Stimulated activated CD8-positive, alpha-beta memory T cell treated with anti-CD3 and anti-CD28 coated beads, Interleukin-2, amount 100 ng/mL, for 1 hour (primary cell): ENCODE data around the gene RPH3AL.

Experiments
- DNase-seq, 2 donors: peaks; one replicate each; pipeline ENCODE4 v3.0.0-alpha.2; 2020; ENCODE audit warnings: low read depth in 2 of 2

Gene RPH3AL

DNA sequence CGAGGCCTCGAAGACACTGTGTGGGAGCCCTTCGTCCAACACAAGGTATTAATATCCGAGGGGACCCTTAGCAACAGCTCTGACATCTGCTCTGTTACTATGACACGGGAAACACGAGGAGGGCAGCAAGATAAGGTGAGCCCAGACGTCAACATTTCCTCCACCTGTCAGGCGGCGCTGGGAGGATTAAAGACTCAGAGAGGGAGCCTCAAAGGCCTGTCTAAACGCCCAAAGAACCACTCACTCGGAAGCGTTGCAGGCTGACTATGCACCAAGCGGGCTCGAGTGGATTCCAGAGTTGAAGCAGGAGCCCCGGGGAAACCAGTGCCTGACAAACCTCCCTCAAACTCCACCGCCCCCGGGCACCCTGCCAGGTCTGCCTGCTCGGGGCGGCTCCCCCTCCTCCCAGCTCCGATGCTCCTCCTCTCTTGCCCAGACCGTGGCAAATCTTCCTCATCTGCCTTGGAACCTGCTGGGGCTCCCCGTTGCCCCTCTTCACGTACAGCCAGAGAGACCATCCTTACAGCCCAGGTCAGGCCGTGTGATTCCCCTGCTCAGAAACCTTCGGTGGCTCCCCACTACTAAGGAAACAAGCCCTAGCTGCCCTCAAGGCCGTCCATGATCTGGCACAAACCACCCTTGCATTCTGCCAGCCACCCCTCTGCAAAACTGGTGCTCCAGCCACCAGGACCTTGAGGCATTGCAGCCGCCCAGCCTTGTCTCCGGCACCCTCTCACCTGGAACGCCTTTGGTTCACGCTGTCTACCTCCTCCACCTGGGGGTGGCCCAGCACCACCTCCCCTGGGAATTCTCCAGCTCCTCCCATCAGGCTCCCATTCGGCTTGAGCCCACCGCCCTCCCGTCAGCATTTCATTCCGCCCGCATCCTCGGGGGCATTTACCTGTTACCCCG, 16.2 kb downstream of the RPH3AL start:
- DNase-seq, result peak in 1 of 2 donors; percentile 16

DNA sequence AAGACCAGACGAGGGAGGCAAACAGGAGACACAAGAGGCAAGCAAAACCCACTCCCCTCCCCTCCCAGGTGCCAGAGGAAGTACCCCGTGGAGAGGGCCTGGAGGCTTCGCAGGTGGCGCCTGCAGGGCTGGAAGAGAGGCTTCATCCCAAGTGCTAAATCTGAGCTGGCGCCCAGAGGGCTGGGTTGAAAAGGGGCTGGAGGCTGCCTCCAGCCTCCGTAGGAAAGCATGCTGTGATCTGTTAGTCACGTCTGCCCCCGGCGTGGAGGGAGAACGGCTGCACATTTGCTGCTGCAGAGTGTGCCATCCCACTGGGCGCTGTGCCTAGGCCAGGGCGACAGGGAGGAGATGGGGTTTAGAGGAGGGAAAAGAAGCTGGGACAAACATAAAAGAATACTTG, 16.9 kb downstream of the RPH3AL start:
- no peak for DNase-seq

- DNase-seq, result no peak
These were observed 17.6 kb downstream of the RPH3AL start for GRCh38 chr17:334974-335481.

- no peak for DNase-seq
These were observed 18.8 kb downstream of the RPH3AL start for GRCh38 chr17:333626-334396.

DNA sequence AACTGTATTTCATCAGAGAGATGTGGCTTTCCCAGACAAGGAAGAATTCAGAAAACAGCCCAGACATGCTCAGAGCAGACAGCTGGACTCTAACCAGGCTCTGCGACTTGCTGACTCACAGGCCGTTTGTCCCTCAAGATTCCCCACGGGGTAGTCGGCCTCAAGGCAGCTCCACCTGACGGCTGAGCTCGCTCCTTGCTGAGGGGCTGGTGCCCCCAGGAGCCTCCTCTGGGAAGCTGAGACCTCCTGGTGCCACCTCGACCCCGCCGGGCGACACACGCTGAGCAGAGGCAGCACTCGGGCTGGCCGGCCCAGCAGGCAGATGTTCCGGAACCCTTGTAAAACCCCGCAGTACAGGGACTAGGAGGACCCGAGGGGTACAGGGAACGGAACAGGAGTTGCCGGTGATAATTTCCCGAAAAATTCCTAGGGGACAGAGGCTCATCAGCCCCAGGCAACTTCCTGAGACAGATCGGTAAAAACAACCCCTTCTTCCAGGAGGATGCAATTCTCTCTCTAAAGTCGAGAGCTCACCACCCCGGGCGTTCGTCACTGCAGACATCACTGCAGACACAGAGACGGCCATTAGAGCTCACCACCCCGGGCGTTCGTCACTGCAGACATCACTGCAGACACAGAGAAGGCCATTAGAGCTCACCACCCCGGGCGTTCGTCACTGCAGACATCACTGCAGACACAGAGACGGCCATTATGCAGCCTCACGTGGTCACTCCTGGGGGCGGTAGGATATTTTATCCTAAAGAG, 19.9 kb downstream of the RPH3AL start:
- DNase-seq, result no peak

DNA sequence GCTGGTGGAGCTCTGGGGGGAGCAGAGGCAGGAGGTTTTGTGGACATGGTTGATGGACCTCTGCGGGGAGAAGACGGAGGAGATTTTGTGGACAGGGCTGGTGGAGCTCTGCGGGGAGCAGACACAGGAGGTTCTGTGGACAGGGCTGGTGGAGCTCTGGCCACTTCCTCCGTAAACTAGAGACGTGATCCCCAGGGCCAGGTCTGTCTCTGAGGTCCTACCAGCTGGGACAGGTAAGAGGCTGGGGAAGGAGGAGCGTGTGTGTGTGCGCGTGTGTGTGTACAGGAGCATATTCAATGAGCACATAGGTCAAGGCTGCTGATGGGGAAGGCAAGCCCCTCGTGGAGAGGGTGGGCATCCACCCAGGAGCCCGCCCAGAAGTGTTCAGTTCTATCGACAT, 20.6 kb downstream of the RPH3AL start:
- no peak for DNase-seq

DNA sequence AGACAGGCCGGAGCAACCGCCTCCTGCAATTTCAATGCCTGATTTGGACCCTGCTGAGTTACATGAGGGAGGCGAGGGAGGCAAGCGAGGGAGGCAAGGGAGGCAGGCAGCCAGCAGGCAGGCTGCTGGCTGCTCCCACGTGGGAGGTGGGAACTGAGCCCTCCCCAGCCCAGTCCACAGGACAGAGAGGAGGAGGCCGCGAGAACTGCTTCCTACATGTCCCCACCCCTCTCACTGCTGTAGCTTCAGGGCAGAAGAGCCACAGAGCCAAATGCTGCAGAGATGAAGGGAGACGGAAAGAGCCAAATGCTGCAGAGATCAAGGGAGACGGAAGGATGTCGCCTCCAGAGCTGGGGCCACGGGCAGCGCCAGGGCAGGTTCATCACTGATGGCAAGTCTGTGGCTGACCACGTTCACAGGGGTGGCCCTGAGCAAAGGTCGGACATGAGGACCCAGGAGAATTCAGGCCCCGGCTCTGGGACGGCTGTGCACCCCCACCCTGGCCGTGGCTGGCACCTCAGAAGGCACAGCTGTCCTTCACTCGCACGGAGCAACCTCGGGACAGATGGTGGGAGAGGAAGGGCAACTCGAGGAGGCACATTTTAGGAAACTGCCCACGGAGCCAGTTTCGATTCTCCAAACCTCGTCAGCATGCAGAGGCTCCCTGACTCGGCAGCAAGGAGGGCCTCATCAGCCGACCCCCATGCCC, 21.5 kb downstream of the RPH3AL start:
- DNase-seq, result no peak

DNA sequence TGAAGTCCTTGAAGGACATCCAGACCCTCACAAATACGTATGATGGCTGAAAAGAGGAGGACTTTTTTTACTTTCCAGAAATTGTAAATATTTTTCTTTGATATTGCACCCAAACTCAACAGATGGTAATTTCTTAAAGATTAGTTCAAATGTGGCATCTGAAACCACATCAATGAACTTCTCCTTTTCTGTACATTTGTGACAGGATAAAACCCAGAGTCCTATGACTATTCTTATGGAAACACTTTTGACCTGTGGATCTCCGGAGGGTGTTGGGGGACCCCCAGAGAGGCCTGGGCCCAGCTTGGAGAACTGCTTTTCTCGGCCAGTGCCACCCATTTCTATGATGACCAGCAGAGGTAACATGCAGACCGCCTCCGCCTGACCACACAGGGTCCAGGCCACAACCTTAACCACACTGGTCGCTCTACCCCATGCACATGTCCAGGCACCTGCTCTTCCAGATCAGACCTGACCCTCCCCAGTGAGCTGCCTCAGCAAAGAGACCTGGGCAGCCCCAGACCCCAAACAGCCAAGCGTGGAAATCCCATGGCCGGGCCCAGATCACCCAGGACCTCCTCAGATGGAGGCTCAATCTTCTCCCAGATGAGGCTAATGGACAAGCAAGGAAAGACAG, 22.7 kb downstream of the RPH3AL start:
- DNase-seq, result no peak

- DNase-seq, result no peak
These were observed 24.6 kb downstream of the RPH3AL start for GRCh38 chr17:327971-328370.

DNA sequence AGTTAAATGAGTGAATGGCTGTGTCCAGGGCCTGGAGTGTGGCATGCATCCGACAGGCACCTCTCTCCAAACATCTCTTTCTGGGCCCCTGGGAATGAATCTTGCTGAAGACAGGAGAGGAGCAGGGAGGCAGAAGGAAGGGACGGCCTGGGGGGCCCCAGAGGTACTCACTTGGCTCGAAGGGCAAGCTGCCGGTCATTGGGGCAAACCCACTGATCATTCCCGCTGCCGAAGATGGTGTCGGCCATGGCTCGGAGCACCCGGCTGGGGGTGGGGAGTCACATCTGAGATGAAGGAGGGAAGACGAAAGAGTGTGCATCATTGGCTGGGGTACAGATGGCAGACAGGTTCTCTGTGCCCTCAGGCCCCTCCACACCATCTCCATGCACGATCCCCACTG, 25.3 kb downstream of the RPH3AL start:
- no peak for DNase-seq

GRCh38 chr17:326010-326621, 26.5 kb downstream of the RPH3AL start:
- DNase-seq, result no peak

DNA sequence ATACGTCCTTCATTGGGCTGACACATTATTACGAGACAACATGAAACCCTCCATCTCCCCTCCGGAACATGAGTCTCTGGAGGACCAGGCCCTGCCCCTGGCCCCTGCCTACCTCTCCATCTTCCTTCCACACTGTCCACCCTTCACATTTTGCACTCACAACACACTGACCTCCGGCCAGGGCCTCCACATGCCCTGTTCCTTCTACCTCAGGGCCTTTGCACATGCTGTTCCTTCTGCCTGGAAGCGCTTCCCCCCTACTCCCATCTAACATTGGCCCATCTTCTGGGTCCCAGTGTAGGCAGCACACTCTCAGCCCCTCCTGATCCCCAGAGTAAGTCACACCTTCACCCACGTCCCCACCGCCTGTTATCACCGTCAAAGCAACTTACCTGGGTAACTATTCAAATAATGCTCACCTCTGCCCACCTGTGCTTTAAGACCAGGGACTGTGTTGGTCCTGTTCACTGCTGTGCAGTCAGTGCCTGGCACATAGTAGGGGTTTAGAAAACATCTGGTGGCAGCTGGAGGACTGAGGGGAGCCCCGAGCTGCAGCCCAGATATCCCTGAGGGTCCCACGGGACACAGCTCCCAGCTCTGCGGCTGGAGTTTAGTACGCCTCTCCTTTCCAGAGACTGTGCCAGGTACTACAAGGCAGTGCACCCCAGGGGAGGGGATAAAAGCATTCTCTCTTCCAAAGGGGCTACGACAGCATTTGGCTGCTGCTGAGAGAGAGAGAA, 27.2 kb downstream of the RPH3AL start:
- DNase-seq, result no peak

DNA sequence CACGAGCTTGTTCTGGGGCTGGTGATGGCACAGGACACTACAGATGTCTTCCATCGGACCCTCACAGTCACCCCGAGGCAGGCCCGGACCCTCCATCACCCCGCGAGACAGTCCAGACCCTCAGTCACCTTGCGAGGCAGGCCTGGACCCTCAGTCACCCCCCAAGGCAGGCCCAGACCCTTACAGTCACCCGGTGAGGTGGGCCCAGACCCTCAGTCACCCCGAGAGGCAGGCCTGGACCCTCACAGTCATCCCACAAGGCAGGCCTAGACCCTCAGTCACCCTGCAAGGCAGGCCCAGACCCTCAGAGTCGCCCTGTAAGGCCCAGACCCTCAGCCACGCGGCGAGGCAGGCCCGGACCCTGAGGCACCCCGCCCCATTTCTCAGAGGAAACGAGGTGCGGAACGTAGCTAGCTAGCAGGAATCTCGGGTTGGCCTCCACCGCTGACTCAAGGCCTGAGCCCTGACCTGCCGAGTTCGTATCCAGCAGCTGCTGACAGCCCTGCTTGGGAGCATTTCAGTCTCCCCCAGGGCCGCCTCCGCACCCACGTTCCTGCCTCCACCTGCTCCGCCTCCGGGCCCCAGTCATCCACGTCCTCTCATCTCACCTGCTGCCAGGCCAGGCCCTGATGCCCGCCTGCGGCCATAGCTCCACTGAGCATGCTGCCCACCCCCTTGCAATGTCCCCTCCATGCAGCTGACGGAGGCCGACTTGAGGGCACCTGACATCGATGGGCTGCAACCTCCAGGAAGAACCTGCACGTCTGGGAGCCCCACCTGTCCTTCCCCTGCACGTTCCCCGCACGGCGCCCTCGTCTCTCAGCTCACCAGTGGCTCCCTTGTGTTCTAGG, 28.7 kb downstream of the RPH3AL start:
- DNase-seq, result no peak

- no peak for DNase-seq
These were observed 29.4 kb downstream of the RPH3AL start for GRCh38 chr17:323181-323580.

GRCh38 chr17:322006-322780, 30.4 kb downstream of the RPH3AL start:
- DNase-seq, result no peak

DNA sequence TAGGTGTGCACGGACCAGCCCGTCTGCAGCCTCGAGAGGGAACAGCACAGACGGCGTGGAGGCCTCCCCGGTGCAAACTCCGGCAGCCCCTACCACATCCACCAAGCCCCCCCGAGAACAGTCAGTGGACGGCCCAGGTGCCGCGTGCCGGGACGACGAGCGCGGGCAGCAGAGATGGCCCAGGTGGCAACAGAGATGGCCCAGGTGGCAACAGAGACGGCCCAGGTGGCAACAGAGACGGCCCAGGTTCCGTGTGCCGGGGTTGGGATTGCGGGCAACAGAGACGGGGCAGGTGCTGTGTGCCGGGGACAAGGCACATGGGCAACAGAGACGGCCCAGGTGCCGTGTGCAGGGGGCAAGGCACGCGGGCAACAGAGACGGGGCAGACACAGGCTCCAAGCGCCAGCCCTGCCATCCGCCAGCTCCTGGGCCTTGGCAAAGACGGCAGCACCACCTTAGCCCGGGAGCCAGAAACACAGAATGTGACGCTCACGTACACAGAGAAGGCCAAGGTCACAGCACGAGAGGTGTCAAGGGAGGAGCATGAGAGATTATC, 31.1 kb downstream of the RPH3AL start:
- DNase-seq, result no peak

DNA sequence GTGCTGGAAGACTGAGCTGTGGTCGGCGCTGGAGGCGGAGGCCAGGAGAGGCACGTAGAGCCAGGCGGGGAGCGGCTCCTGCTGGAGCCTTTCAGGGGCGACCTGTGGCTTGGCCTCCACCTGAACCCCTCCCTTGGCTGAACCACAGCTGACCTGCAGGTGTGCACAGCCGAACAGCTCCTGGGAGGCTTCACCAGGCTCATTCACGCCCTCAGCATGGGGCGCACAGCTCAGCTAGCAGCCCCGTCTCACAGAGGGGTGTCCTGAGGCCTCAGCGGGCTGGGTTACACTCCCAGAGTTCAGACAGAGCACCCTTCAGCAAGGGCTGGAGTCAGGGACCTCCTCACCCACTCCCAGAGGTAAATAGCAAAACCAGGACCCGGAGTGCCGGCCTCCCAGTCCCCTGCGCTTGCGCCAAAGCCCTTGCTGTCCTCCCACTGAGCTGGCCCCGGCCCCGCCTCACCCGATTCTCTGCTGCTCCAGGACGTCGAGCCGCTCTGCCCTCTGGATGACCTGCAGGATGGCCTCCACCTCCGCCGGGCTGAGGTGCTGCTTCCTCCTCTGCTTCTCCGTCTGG, 31.7 kb downstream of the RPH3AL start:
- DNase-seq, result no peak
